Body of pancreas (tissue), 4 donors: ENCODE results near the gene NPNT. TPM values are rescaled to one million over a fixed set of nuclear protein-coding genes. Genes with fewer than 3 reads are reported as not detected.
A peak's percentile ranks its signal among the peaks of the same experiment; 100 is the strongest.

Experiments used
- ATAC-seq: fragments of 150-250 bp; one replicate; pipeline ENCODE4 v1.9.1; 2016
- DNase-seq, 4 donors: peaks; one replicate each; pipeline ENCODE4 v3.0.0-alpha.2; 2019
- H3K27ac ChIP-seq, 4 donors: fragments of 200-600 bp; sonication (generic); 1 replicate in 3 of 4; 2 replicates in 1 of 4; pipeline versions ENCODE4 v1.5.1 to v1.6.1; 2016 to 2019; ENCODE audit warnings: mild to moderate bottlenecking in 1 of 4, mixed read lengths in 1 of 4, moderate library complexity in 1 of 4
- H3K27me3 ChIP-seq, 2 donors: fragments of 200-600 bp; sonication (generic); one replicate each; pipeline ENCODE4 v1.6.0; 2016; ENCODE audit warnings: mild to moderate bottlenecking in 1 of 2
- H3K36me3 ChIP-seq, 2 donors: fragments of 200-600 bp; sonication (generic); replicated peaks in 1 of 2; 2 replicates each; pipeline ENCODE4 v1.5.1; 2016; ENCODE audit warnings: low read depth in 2 of 2; ENCODE audit not compliant: insufficient read depth in 1 of 2
- H3K4me1 ChIP-seq: fragments of 200-600 bp; sonication (generic); one replicate; pipeline ENCODE4 v1.6.0; 2016
- H3K4me3 ChIP-seq, 2 donors: fragments of 200-600 bp; sonication (generic); 1 replicate in 1 of 2; 2 replicates in 1 of 2; pipeline ENCODE4 v1.5.1; 2016 to 2019
- H3K9me3 ChIP-seq, 3 donors: fragments of 200-600 bp; sonication (generic); 1 replicate in 2 of 3; 2 replicates in 1 of 3; pipeline ENCODE4 v1.5.1; 2016
- POLR2A ChIP-seq, 3 donors: fragments of 450-650 bp; IDR thresholded peaks; one replicate each; pipeline ENCODE4 v1.6.1; 2016; ENCODE audit warnings: antibody characterized with exemption in 3 of 3, mild to moderate bottlenecking in 2 of 3
- WGBS, 2 donors: methylation state at CpG; one replicate each; pipeline ENCODE4 v1.1.5; 2017; 5-methylcytosine and 5-hydroxymethylcytosine counted together
- intact Hi-C: fragments of 100-400 bp; cut with DNase I; formaldehyde crosslinking; loops from one replicate; pipeline ENCODE4 v1.15.1; 2023
- total RNA-seq, 2 donors: library from RNA; depleted of rRNA; stranded (reverse); fragments of >200 nt; gene quantifications; one replicate each; pipeline ENCODE4 v1.1.0, GENCODE V29; 2016
- TF ChIP-seq, protein P1 (sequence below), 7 experiments: fragments of 450-650 bp in 4 of 7; fragments of 200-600 bp in 3 of 7; sonication (generic) in 3 of 7; IDR thresholded peaks; one replicate each; pipeline ENCODE4 v1.5.1; 2016 to 2019; ENCODE audit warnings: antibody characterized with exemption in 7 of 7

NPNT gene
- total RNA-seq, 2 donors from 2014 or later: 28.7 to 29.1 TPM

DNA sequence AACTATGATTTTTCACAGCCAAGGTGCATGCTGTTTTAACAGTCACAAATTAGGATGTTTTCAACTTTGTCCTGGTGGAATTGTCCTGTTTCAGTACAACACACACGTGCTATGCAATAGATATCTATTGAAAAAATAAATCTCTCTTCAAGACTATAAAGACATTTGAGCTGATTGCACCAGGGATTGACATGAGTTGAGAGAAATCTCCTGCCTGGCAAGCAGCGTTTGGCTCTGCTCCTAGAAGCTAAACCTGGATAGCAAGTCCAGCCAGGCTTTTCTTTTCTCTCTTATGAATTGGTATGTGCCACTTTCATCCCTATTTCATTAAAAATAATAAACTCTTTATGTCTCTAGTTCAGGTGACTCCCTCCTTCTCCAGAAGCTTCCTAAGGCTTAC is 16.6 kb upstream of the NPNT start:
- no peak overlapping the region for H3K4me3 ChIP-seq
- DNase-seq (no peak), ATAC-seq (no peak)
- no peaks in the 10 kb centered on the region for H3K36me3 ChIP-seq
- H3K27me3 ChIP-seq: no peaks in the 10 kb centered on the region
- peaks cover 23% of the 10 kb centered on the region for H3K4me1 ChIP-seq
- intact Hi-C loops: no loop called here
- H3K27ac ChIP-seq: no peak overlapping the region
- no peaks in the 10 kb centered on the region for H3K9me3 ChIP-seq
- 19 to 31% methylated on average over 2 of the region's 2 CpGs for WGBS, 2 donors
- no peak for TF ChIP-seq POLR2A (IDR thresholded peaks at IDR 0.05)
- TF ChIP-seq, protein P1, sequence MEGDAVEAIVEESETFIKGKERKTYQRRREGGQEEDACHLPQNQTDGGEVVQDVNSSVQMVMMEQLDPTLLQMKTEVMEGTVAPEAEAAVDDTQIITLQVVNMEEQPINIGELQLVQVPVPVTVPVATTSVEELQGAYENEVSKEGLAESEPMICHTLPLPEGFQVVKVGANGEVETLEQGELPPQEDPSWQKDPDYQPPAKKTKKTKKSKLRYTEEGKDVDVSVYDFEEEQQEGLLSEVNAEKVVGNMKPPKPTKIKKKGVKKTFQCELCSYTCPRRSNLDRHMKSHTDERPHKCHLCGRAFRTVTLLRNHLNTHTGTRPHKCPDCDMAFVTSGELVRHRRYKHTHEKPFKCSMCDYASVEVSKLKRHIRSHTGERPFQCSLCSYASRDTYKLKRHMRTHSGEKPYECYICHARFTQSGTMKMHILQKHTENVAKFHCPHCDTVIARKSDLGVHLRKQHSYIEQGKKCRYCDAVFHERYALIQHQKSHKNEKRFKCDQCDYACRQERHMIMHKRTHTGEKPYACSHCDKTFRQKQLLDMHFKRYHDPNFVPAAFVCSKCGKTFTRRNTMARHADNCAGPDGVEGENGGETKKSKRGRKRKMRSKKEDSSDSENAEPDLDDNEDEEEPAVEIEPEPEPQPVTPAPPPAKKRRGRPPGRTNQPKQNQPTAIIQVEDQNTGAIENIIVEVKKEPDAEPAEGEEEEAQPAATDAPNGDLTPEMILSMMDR (IDR thresholded peaks at IDR 0.05): no peak

GRCh38 chr4:105887508-105887907 is 7.8 kb upstream of the NPNT start:
- no peak for TF ChIP-seq POLR2A (IDR thresholded peaks at IDR 0.05)
- TF ChIP-seq, protein P1 (IDR thresholded peaks at IDR 0.05): no peak
- Histone ChIP-seq H3K4me3 (no peak overlapping the region), H3K9me3 (no peaks in the 10 kb centered on the region), H3K36me3 (no peaks in the 10 kb centered on the region), H3K4me1 (no peaks in the 10 kb centered on the region), H3K27me3 (no peaks in the 10 kb centered on the region), H3K27ac (no peak overlapping the region)
- WGBS, 2 donors: 88 to 94% methylated on average over 2 of the region's 2 CpGs
- no peak for ATAC-seq
- no peak for DNase-seq
- intact Hi-C loops: no loop called here

DNA sequence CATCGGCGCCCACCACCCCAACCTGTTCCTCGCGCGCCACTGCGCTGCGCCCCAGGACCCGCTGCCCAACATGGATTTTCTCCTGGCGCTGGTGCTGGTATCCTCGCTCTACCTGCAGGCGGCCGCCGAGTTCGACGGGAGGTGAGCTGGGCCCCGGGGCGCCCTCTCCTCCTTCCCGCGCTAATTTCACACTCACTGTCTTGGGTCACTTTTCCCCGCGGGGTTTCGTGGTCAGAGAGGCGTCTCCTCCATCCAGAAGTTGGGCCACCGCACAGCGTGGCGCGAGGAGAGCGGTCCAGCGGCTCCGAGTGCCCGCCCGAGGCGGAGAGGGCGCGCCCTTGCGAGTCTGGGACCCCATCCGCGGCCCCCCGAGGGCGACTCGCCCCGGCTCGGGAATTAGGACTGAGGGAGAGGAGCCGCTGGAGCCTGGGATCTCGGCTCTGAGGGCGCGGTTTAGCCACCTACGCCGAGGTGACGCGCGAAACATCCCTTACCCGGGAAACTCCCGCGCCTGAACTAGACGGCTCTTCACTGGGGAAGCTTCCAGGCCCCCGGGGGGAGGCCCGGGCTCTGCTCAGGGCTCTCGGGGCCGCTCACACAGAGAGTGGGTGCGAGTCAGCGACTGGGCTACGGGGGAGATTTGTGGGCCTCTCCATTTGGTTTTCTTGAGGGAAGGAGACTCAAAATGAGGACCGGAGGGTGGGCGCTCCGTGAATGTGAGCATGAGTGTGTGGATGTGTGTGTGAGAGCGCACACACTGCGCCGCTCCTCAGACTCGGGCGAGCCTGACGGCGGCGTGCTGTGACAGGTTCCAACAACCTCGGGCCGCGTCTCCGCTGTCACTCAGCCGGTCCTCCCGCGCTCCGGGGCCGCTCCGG is 551 bp downstream of the NPNT start:
- TF ChIP-seq POLR2A (IDR thresholded peaks at IDR 0.05): peak; percentile 0 to 56 (median 48)
- TF ChIP-seq, protein P1 (IDR thresholded peaks at IDR 0.05): peak in 6 of 7 experiments; percentile 8 to 50 (median 35)

GRCh38 chr4:105896461-105896942 is 1.2 kb downstream of the NPNT start:
- ATAC-seq (peak; percentile 25), DNase-seq (no peak)
- Histone ChIP-seq H3K4me1 (peaks cover 31% of the 10 kb centered on the region), H3K9me3 (no peaks in the 10 kb centered on the region), H3K36me3 (no peaks in the 10 kb centered on the region), H3K4me3 (peak overlapping the region; percentile 64 to 68), H3K27me3 (no peaks in the 10 kb centered on the region), H3K27ac (peak overlapping the region; percentile 51 to 93 (median 82))
- WGBS, 2 donors: 1 to 4% methylated on average over 21 to 22 of the region's 22 CpGs
- TF ChIP-seq, protein P1 (IDR thresholded peaks at IDR 0.05): no peak
- TF ChIP-seq POLR2A (IDR thresholded peaks at IDR 0.05): no peak
- intact Hi-C loops: no loop called here

More for the DNA sequence above, 551 bp downstream of the NPNT start:
- no peaks in the 10 kb centered on the region for H3K9me3 ChIP-seq
- WGBS, 2 donors: 1 to 2% methylated on average over 13 to 83 of the region's 84 CpGs
- H3K36me3 ChIP-seq: no peaks in the 10 kb centered on the region
- peak overlapping the region; percentile 51 to 93 (median 82) for H3K27ac ChIP-seq
- intact Hi-C loops: no loop called here
- peak overlapping the region; percentile 64 to 68 for H3K4me3 ChIP-seq
- ATAC-seq (peak; percentile 59), DNase-seq (peak; percentile 48 to 60 (median 56))
- no peaks in the 10 kb centered on the region for H3K27me3 ChIP-seq
- H3K4me1 ChIP-seq: peaks cover 31% of the 10 kb centered on the region
